Adipocyte (in vitro differentiated cells): ENCODE data around the gene CD6.

ENCODE experiments used
- DNase-seq: peaks from one replicate; pipeline ENCODE4 v3.0.0-alpha.2; 2015; ENCODE audit warnings: low read depth
- H3K27me3 ChIP-seq: replicated peaks from 2 replicates; pipeline ENCODE4 v1.7.0; 2013; ENCODE audit warnings: mild to moderate bottlenecking, low read length, moderate library complexity; ENCODE audit not compliant: control insufficient read depth, insufficient read depth
- H3K36me3 ChIP-seq: 2 replicates; pipeline ENCODE4 v1.7.0; 2013; ENCODE audit warnings: low read length, mild to moderate bottlenecking, moderate library complexity; ENCODE audit not compliant: control insufficient read depth, insufficient read depth, severe bottlenecking
- H3K4me1 ChIP-seq: 2 replicates; pipeline ENCODE4 v1.7.0; 2013; ENCODE audit warnings: mild to moderate bottlenecking, low read length, moderate library complexity; ENCODE audit not compliant: control insufficient read depth, insufficient read depth
- H3K4me3 ChIP-seq: 2 replicates; pipeline ENCODE4 v1.7.0; 2013; ENCODE audit warnings: mild to moderate bottlenecking, low read length, moderate library complexity
- H3K9ac ChIP-seq: 2 replicates; pipeline ENCODE4 v1.7.0; 2013; ENCODE audit warnings: mild to moderate bottlenecking, low read length, moderate library complexity
- H3K9me3 ChIP-seq: 2 replicates; pipeline ENCODE4 v1.7.0; 2013; ENCODE audit warnings: mild to moderate bottlenecking, low read length, moderate library complexity; ENCODE audit not compliant: control insufficient read depth

CD6 gene

GRCh38 chr11:60989093-60989650, 17.7 kb downstream of the CD6 start:
- H3K4me1 ChIP-seq: no peaks in the 10 kb centered on the region
- no peak for DNase-seq
- H3K4me3 ChIP-seq: no peak overlapping the region
- peaks cover 47% of the 10 kb centered on the region for H3K27me3 ChIP-seq
- H3K9ac ChIP-seq: no peak overlapping the region
- H3K36me3 ChIP-seq: no peaks in the 10 kb centered on the region
- H3K9me3 ChIP-seq: no peaks in the 10 kb centered on the region

GRCh38 chr11:60991457-60991856, 20.0 kb downstream of the CD6 start:
- H3K27me3 ChIP-seq: peaks cover 58% of the 10 kb centered on the region
- H3K9ac ChIP-seq: no peak overlapping the region
- no peak for DNase-seq

GRCh38 chr11:60992842-60993409, 21.4 kb downstream of the CD6 start:
- DNase-seq: no peak
- Histone ChIP-seq H3K36me3 (no peaks in the 10 kb centered on the region), H3K4me1 (peaks cover 6% of the 10 kb centered on the region), H3K9ac (no peak overlapping the region), H3K9me3 (no peaks in the 10 kb centered on the region), H3K4me3 (no peak overlapping the region), H3K27me3 (peaks cover 53% of the 10 kb centered on the region)

More at GRCh38 chr11:60991457-60991856, 20.0 kb downstream of the CD6 start:
- no peaks in the 10 kb centered on the region for H3K36me3 ChIP-seq
- no peaks in the 10 kb centered on the region for H3K9me3 ChIP-seq
- no peak overlapping the region for H3K4me3 ChIP-seq
- peaks cover 6% of the 10 kb centered on the region for H3K4me1 ChIP-seq

- no peak for DNase-seq
- H3K36me3 ChIP-seq: no peaks in the 10 kb centered on the region
- peaks cover 6% of the 10 kb centered on the region for H3K4me1 ChIP-seq
- peaks cover 53% of the 10 kb centered on the region for H3K27me3 ChIP-seq
- no peak overlapping the region for H3K9ac ChIP-seq
- no peaks in the 10 kb centered on the region for H3K9me3 ChIP-seq
- no peak overlapping the region for H3K4me3 ChIP-seq
These were observed 22.1 kb downstream of the CD6 start for GRCh38 chr11:60993615-60994014.

- no peak overlapping the region for H3K4me3 ChIP-seq
- peaks cover 43% of the 10 kb centered on the region for H3K27me3 ChIP-seq
- H3K9me3 ChIP-seq: no peaks in the 10 kb centered on the region
- H3K4me1 ChIP-seq: peaks cover 6% of the 10 kb centered on the region
- no peak overlapping the region for H3K9ac ChIP-seq
- DNase-seq: no peak
- no peaks in the 10 kb centered on the region for H3K36me3 ChIP-seq
These were observed 23.1 kb downstream of the CD6 start for GRCh38 chr11:60994541-60995080.

GRCh38 chr11:60995798-60996197, 24.3 kb downstream of the CD6 start:
- DNase-seq: no peak
- Histone ChIP-seq H3K4me1 (peaks cover 6% of the 10 kb centered on the region), H3K9me3 (no peaks in the 10 kb centered on the region), H3K36me3 (no peaks in the 10 kb centered on the region), H3K9ac (no peak overlapping the region), H3K27me3 (peaks cover 43% of the 10 kb centered on the region), H3K4me3 (no peak overlapping the region)

- no peaks in the 10 kb centered on the region for H3K9me3 ChIP-seq
- H3K36me3 ChIP-seq: no peaks in the 10 kb centered on the region
- H3K27me3 ChIP-seq: peaks cover 45% of the 10 kb centered on the region
- no peak for DNase-seq
- H3K4me3 ChIP-seq: no peak overlapping the region
- H3K4me1 ChIP-seq: peaks cover 6% of the 10 kb centered on the region
- no peak overlapping the region for H3K9ac ChIP-seq
These were observed 25.1 kb downstream of the CD6 start for GRCh38 chr11:60996381-60997138.

GRCh38 chr11:61000426-61000825, 28.9 kb downstream of the CD6 start:
- no peak for DNase-seq
- H3K4me3 ChIP-seq: no peak overlapping the region
- peaks cover 47% of the 10 kb centered on the region for H3K27me3 ChIP-seq

GRCh38 chr11:61001931-61002330, 30.5 kb downstream of the CD6 start:
- H3K27me3 ChIP-seq: peaks cover 48% of the 10 kb centered on the region
- H3K4me3 ChIP-seq: no peak overlapping the region
- H3K9me3 ChIP-seq: no peaks in the 10 kb centered on the region
- no peak for DNase-seq
- no peak overlapping the region for H3K9ac ChIP-seq
- no peaks in the 10 kb centered on the region for H3K36me3 ChIP-seq
- H3K4me1 ChIP-seq: no peaks in the 10 kb centered on the region

More at GRCh38 chr11:61000426-61000825, 28.9 kb downstream of the CD6 start:
- Histone ChIP-seq H3K36me3 (no peaks in the 10 kb centered on the region), H3K9ac (no peak overlapping the region), H3K4me1 (peaks cover 6% of the 10 kb centered on the region), H3K9me3 (no peaks in the 10 kb centered on the region)

GRCh38 chr11:61002598-61002997, 31.1 kb downstream of the CD6 start:
- peaks cover 55% of the 10 kb centered on the region for H3K27me3 ChIP-seq
- H3K9ac ChIP-seq: no peak overlapping the region
- no peaks in the 10 kb centered on the region for H3K9me3 ChIP-seq
- no peak overlapping the region for H3K4me3 ChIP-seq
- no peaks in the 10 kb centered on the region for H3K4me1 ChIP-seq
- no peak for DNase-seq
- H3K36me3 ChIP-seq: no peaks in the 10 kb centered on the region

GRCh38 chr11:61004180-61004611, 32.7 kb downstream of the CD6 start:
- H3K4me1 ChIP-seq: no peaks in the 10 kb centered on the region

More at GRCh38 chr11:61004180-61004611, 32.7 kb downstream of the CD6 start:
- Histone ChIP-seq H3K4me3 (no peak overlapping the region), H3K36me3 (no peaks in the 10 kb centered on the region), H3K27me3 (peaks cover 61% of the 10 kb centered on the region), H3K9me3 (no peaks in the 10 kb centered on the region), H3K9ac (no peak overlapping the region)
- DNase-seq: peak; percentile 23
